ENCODE measurements around the gene COMMD3.

COMMD3 gene

GRCh38 chr10:22316286-22317075 is at the start of gene COMMD3:
COMMD3 (plus strand) TSS chr10:22316388; CDS start chr10:22316418, 30 bp downstream.
- TF ChIP-seq, protein P1, sequence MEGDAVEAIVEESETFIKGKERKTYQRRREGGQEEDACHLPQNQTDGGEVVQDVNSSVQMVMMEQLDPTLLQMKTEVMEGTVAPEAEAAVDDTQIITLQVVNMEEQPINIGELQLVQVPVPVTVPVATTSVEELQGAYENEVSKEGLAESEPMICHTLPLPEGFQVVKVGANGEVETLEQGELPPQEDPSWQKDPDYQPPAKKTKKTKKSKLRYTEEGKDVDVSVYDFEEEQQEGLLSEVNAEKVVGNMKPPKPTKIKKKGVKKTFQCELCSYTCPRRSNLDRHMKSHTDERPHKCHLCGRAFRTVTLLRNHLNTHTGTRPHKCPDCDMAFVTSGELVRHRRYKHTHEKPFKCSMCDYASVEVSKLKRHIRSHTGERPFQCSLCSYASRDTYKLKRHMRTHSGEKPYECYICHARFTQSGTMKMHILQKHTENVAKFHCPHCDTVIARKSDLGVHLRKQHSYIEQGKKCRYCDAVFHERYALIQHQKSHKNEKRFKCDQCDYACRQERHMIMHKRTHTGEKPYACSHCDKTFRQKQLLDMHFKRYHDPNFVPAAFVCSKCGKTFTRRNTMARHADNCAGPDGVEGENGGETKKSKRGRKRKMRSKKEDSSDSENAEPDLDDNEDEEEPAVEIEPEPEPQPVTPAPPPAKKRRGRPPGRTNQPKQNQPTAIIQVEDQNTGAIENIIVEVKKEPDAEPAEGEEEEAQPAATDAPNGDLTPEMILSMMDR (conservative IDR thresholded peaks at IDR 0.05), result no peak
- 0 out of 2 replicates have a peak, but pooled peaks have one; percentile 37 for TF ChIP-seq ZFX (IDR thresholded peaks at IDR 0.05)
- H3K27ac ChIP-seq, result peak within 1 kb of the TSS; percentile 92

DNA sequence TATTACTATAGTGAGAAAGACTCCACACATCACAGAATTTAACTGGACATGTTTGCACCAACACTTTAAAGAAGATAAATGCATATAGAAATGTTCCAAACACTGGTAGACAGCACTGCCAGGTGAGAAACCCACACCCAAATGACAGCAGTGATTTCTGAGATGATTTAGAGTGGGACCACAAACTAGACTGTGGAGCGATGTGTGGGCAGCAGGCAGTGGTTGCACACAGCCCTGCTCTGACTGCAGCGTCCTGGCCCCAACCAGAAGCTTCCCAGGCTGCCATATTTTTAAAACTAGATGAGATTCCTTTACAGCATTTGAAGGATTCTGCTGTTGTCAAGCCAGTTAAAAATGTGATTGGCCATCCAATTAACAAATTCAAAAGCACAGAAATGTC is 47.7 kb upstream of the COMMD3 start:
- no peak overlapping the region for H3K27ac ChIP-seq
- TF ChIP-seq, protein P1 (conservative IDR thresholded peaks at IDR 0.05), result no peak
- no peak for TF ChIP-seq ZFX (IDR thresholded peaks at IDR 0.05)

- TF ChIP-seq, protein P1 (conservative IDR thresholded peaks at IDR 0.05), result no peak
- no peak for TF ChIP-seq ZFX (IDR thresholded peaks at IDR 0.05)
Observed at GRCh38 chr10:22271786-22272185, 44.4 kb upstream of the COMMD3 start.

GRCh38 chr10:22278441-22278782 is 37.8 kb upstream of the COMMD3 start:
- TF ChIP-seq ZFX (IDR thresholded peaks at IDR 0.05), result no peak
- TF ChIP-seq, protein P1 (conservative IDR thresholded peaks at IDR 0.05), result no peak
- peak overlapping the region; percentile 68 for H3K27ac ChIP-seq

More at GRCh38 chr10:22271786-22272185, 44.4 kb upstream of the COMMD3 start:
- H3K27ac ChIP-seq, result no peak overlapping the region

DNA sequence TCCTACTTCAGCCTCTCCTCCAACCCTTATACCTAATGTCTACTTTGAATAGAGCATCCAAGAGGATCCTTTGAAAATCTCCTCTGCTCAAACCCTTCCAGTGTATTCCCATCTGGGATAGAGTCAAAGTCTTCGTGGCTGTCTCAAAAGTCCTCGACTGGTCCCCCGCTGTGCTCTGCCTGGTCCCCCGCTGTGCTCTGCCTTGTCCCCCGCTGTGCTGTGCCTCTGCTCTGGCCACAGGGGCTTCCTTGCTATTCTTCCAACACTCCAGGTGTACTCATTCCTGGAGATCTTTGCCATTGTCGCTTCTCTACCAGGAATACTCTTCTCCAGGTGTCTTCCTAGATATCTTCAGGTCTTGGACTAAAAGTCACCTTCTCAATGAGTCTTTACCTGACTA is 36.1 kb upstream of the COMMD3 start:
- no peak overlapping the region for H3K27ac ChIP-seq
- no peak for TF ChIP-seq ZFX (IDR thresholded peaks at IDR 0.05)
- TF ChIP-seq, protein P1 (conservative IDR thresholded peaks at IDR 0.05), result no peak

DNA sequence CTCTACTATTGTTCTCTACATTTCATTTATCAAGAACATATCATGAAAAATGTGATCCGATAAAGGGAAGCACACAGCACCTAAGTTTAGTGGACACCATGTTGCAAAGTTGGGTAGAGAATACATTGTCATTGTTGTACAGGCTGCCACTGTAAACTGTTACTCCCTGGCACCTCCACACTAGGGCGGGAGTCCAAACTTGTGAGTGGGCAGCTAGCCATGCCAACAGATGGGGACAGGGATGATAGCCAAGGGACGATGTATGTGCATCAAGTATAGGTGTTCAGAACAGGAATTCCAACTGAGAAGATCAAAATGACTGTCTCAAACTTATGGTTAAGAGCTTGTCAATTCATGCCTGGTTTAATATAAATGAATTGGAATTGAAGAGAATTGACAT is 31.1 kb upstream of the COMMD3 start:
- TF ChIP-seq, protein P1 (conservative IDR thresholded peaks at IDR 0.05), result no peak
- TF ChIP-seq ZFX (IDR thresholded peaks at IDR 0.05), result no peak
- no peak overlapping the region for H3K27ac ChIP-seq

DNA sequence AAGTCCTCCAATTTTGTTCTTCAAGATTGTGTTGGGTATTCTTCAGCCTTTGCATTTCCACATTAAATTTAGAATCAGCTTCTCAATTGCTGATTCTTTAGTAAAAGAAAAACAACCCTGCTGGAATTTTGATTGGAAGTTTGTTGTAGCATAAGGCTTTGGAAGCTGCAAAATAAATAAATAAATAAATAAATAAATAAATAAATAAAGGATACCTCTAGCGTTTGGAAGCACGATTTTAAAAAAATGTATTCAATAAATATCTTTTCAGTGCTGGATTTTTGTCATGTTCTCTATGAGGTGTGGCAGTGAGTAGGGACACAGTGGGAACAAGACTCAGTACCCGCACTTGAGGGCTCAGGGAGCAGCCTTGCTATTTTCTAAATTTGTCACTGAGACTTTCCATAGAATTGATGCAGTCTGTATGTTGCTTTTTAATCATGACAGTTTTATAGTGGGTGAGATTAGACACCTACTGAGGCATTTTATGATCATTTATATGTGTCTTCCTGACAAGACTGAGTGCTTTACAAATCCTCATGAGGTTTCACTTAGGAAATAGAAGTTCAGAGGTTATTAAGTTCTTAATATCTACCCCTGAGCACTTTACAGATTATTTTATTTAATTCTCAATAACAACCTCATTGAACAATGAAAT is 22.3 kb upstream of the COMMD3 start:
- TF ChIP-seq, protein P1 (conservative IDR thresholded peaks at IDR 0.05), result no peak
- TF ChIP-seq ZFX (IDR thresholded peaks at IDR 0.05), result no peak
- no peak overlapping the region for H3K27ac ChIP-seq
